BJ (cell line): ENCODE results near the gene DOCK4. TPM values are rescaled to one million over a fixed set of nuclear protein-coding genes. Genes with fewer than 3 reads are reported as not detected.

Source experiments
- CTCF ChIA-PET: fragments of 350-600 bp; formaldehyde crosslinking; extraction: SDS; loops from one replicate; lab custom pipeline; 2021; ENCODE audit warnings: antibody characterized with exemption, inconsistent platforms; lab: Yijun Ruan, JAX
- POLR2A ChIA-PET: fragments of 300-600 bp; sonication (Branson Sonifier 250); formaldehyde crosslinking; extraction: SDS; loops from one replicate; lab custom pipeline; 2021; ENCODE audit warnings: antibody characterized with exemption; lab: Charles Lee
- DNase-seq: peaks from one replicate; pipeline ENCODE4 v3.0.0-alpha.2; 2011; ENCODE audit warnings: low read depth
- H3K27me3 ChIP-seq: 2 replicates; pipeline ENCODE4 v1.6.0; 2011; ENCODE audit warnings: low read length; ENCODE audit not compliant: control insufficient read depth, insufficient read depth
- H3K36me3 ChIP-seq: 2 replicates; pipeline ENCODE4 v1.5.1; 2011; ENCODE audit warnings: low read length; ENCODE audit not compliant: control insufficient read depth, insufficient read depth
- H3K4me3 ChIP-seq: 2 replicates; pipeline ENCODE4 v1.5.1; 2011; ENCODE audit warnings: low read depth, mild to moderate bottlenecking, control low read depth, low read length
- CTCF ChIP-seq: IDR thresholded peaks from 2 replicates; pipeline ENCODE4 v1.5.1; 2011; ENCODE audit warnings: low read depth, mild to moderate bottlenecking, control low read depth, inconsistent platforms, low read length, moderate library complexity; ENCODE audit not compliant: insufficient read depth
- polyA plus RNA-seq: library from polyadenylated mRNA; depleted of rRNA; stranded (reverse); fragments of >200 nt; gene quantifications from 2 replicates; pipeline ENCODE4 v1.2.3, GENCODE V29; 2011

Gene DOCK4
- polyA plus RNA-seq, 1 experiment = 0.15 TPM

GRCh38 chr7:112074464-112074863, 131.7 kb downstream of the DOCK4 start:
- ChIA-PET CTCF (no interaction called here), POLR2A (no interaction called here)
- Histone ChIP-seq H3K36me3 (no peaks in the 10 kb centered on the region), H3K4me3 (no peak overlapping the region), H3K27me3 (no peaks in the 10 kb centered on the region)
- TF ChIP-seq CTCF = no peak
- no peak for DNase-seq

DNA sequence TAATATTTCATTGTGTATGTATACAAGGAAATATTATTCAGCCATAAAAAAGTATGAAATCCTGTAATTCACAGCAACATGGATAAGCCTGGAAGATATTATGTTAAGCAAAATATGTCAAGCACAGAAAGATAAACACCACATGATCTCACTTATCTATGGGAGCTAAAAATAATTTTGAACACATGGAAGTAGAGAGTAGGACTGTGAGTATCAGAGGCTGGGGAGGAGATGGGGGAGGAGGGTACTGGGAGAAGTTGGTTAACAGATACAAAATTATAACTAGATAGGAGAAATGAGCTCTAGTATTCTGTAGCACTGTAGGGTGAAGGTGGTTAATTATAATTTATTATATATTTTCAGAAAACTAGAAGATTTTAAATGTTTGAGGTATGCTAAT, 132.7 kb downstream of the DOCK4 start:
- DNase-seq = no peak
- no peaks in the 10 kb centered on the region for H3K27me3 ChIP-seq
- H3K4me3 ChIP-seq = no peak overlapping the region
- no peaks in the 10 kb centered on the region for H3K36me3 ChIP-seq
- CTCF ChIA-PET = no interaction called here
- no peak for TF ChIP-seq CTCF
- POLR2A ChIA-PET = no interaction called here

- CTCF ChIA-PET = no interaction called here
- no peaks in the 10 kb centered on the region for H3K36me3 ChIP-seq
- TF ChIP-seq CTCF = no peak
- H3K4me3 ChIP-seq = no peak overlapping the region
- no peaks in the 10 kb centered on the region for H3K27me3 ChIP-seq
- DNase-seq = no peak
- POLR2A ChIA-PET = no interaction called here
These were observed 133.5 kb downstream of the DOCK4 start for GRCh38 chr7:112072541-112073245.

DNA sequence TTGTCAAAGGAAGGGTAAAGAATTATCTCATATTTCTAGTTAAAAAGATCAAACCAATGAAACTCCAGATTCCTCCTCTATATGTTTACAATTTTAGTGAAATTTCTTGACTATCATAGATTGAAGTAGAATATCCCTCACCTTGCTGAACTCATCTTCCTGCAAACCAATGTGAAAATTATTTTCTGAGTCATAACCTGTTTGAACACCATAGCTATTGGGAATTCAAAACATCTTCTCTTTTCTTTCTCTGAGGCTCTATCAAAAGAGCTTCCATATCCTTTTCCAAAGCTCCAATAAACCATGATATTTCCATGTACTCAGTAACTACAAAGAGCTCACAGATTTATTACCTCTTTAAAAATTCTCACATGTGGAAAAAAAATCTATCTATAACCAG, 134.3 kb downstream of the DOCK4 start:
- POLR2A ChIA-PET = no interaction called here
- DNase-seq = no peak
- CTCF ChIA-PET = no interaction called here

GRCh38 chr7:112070674-112071256, 135.4 kb downstream of the DOCK4 start:
- H3K4me3 ChIP-seq = no peak overlapping the region
- H3K27me3 ChIP-seq = no peaks in the 10 kb centered on the region
- DNase-seq = no peak
- POLR2A ChIA-PET = no interaction called here
- TF ChIP-seq CTCF = no peak
- no peaks in the 10 kb centered on the region for H3K36me3 ChIP-seq
- CTCF ChIA-PET = no interaction called here

More for the DNA sequence above, 134.3 kb downstream of the DOCK4 start:
- H3K27me3 ChIP-seq = no peaks in the 10 kb centered on the region
- no peak overlapping the region for H3K4me3 ChIP-seq
- no peaks in the 10 kb centered on the region for H3K36me3 ChIP-seq
- TF ChIP-seq CTCF = no peak
